ENCODE results near the gene GDF10. TPM values are rescaled to one million over a fixed set of nuclear protein-coding genes. Genes with fewer than 3 reads are reported as not detected.

The GDF10 gene
- total and polyA plus RNA-seq, 9 of the 15 experiments (the other 6 are each of a cell fraction or from before 2014, with no cell fraction given) = 0.03 to 0.20 (median 0.11) TPM; not detected in 6

GRCh38 chr10:47315421-47315820, 15.4 kb downstream of the GDF10 start:
- no peak overlapping the region for H3K4me2 ChIP-seq (ENCODE audit: insufficient read depth, low read length)
- no peak for DNase-seq (ENCODE audit: extremely low read depth in 1 of 4, low spot score in 3 of 4)
- H3K36me3 ChIP-seq (ENCODE audit: control insufficient read depth, insufficient read depth, low read length) = no peaks in the 10 kb centered on the region
- FAIRE-seq = no peak
- H3K4me1 ChIP-seq (replicated peaks in 1 of 2; ENCODE audit: control insufficient read depth in 2 of 2, insufficient read depth in 2 of 2, low read length in 2 of 2) = peaks cover 9 to 15% of the 10 kb centered on the region in 2 experiments; a peak in 3 of 5 replicates
- no TSS peak for BruUV-seq (replicated peaks)
- no peak overlapping the region for H2AFZ ChIP-seq (ENCODE audit: low read depth, low read length)
- H3K27me3 ChIP-seq (ENCODE audit: control insufficient read depth in 2 of 2, insufficient read depth in 2 of 2, low read length in 2 of 2) = peaks cover 0 to 3% of the 10 kb centered on the region in 2 experiments; a peak in 2 of 5 replicates
- TF ChIP-seq NCOA1 (IDR thresholded peaks at IDR 0.05; ENCODE audit: low read depth) (no peak), CEBPG (CRISPR knock-in tag; IDR thresholded peaks at IDR 0.05) (no peak), CEBPG (tag; conservative IDR thresholded peaks at IDR 0.05 in 1 of 2, IDR thresholded peaks at IDR 0.05 in 1 of 2) (no peak), STAT5B (CRISPR knock-in tag; IDR thresholded peaks at IDR 0.05) (no peak), ZNF785 (CRISPR knock-in tag; IDR thresholded peaks at IDR 0.05) (no peak), ZBTB43 (CRISPR knock-in tag; IDR thresholded peaks at IDR 0.05) (no peak), CEBPB (tag; IDR thresholded peaks at IDR 0.05) (no peak), HLTF (IDR thresholded peaks at IDR 0.05) (no peak), GTF2B (IDR thresholded peaks at IDR 0.05; ENCODE audit: extremely low read depth, insufficient read length) (no peak), POU5F1 (IDR thresholded peaks at IDR 0.05; ENCODE audit: borderline replicate concordance, low read depth, low read length, partially characterized antibody) (no peak), ZHX1 (conservative IDR thresholded peaks at IDR 0.05; ENCODE audit: low read length) (no peak), MAFK (IDR thresholded peaks at IDR 0.05; ENCODE audit: low read length) (no peak), RBBP5 (IDR thresholded peaks at IDR 0.05; ENCODE audit: borderline replicate concordance, insufficient read depth, low read length, poor library complexity, severe bottlenecking) (no peak), CCNT2 (IDR thresholded peaks at IDR 0.05; ENCODE audit: borderline replicate concordance, extremely low read depth, insufficient read length, low read depth, low read length) (no peak)
- ChIA-PET POLR2A (interaction anchor here (0.7 to 3.0 kb wide), 2 partner anchors 8 kb away, joined by 3 to 11 read pairs; no protein-coding TSS in a partner anchor), CTCF (ENCODE audit: low intra/inter-chr PET ratio) (interaction anchor here (1.1 kb wide), 1 partner anchor 267 kb away, joined by 3 read pairs; no protein-coding TSS in a partner anchor)
- H3K9me3 ChIP-seq (replicated peaks; ENCODE audit: control insufficient read depth, insufficient read depth, low read depth, low read length) = no peaks in the 10 kb centered on the region
- no peaks in the 10 kb centered on the region for H3K79me2 ChIP-seq (ENCODE audit: control insufficient read depth, insufficient read depth, low read length)
- no peak overlapping the region for H3K9ac ChIP-seq (ENCODE audit: insufficient read depth in 1 of 2, low read depth in 2 of 2, low read length in 2 of 2)
- no peak overlapping the region for H3K4me3 ChIP-seq
- no peak for ATAC-seq
- H4K20me1 ChIP-seq (replicated peaks; ENCODE audit: control insufficient read depth, insufficient read depth, low read length) = peaks cover 5% of the 10 kb centered on the region; the same call in 1 of the 2 replicates
- WGBS (ENCODE audit: insufficient coverage, low coverage, missing lambda C conversion rate) = 25% methylated on average over 2 of the region's 2 CpGs
- no peaks in the 10 kb centered on the region for H3K9me1 ChIP-seq (ENCODE audit: control insufficient read depth, insufficient read depth, low read length)
- intact Hi-C loops (cut with micrococcal nuclease) = no loop called here
- in situ Hi-C loops (cut with MboI) = loop anchor here (10.0 kb wide), 1 partner anchor 281 kb away; no protein-coding TSS in a partner anchor
- no peak overlapping the region for H3K27ac ChIP-seq (ENCODE audit: extremely low read depth, low read depth, low read length)

All from K562 (cell line).